SKM-1 treated with dmso at 0.1 percent for 144 hours (cell line): Measurements from ENCODE around the gene CHST5.
A peak's percentile ranks its signal among the peaks of the same experiment; 100 is the strongest.
"Not testable (repeated sequence)": the region's sequence is repeated elsewhere in the genome, so short reads cannot be mapped to it uniquely, and the experiment has no call there.

Experiments used
- DNase-seq: peaks from one replicate; lab custom pipeline; 2025; ENCODE audit not compliant: unreplicated experiment; lab: John Stamatoyannopoulos, UW

CHST5 gene

DNA sequence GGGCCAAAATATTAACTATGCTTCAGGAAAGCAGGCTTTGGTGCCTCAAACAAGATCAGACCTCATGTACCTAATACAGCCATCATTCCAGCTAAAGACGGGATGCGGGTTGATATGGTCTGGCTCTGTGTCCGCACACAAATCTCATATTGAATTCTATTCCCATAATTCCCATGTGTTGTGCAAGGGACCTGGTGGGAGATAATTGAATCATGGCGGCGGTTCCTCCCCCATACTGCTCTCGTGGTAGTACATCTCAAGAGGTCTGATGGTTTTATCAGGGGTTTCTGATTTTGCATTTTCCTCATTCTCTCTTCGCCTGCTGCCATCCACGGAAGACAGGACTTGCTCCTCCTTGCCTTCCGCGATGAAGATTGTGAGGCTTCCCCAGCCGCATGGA is 21.6 kb downstream of the CHST5 start:
- DNase-seq, result no peak

GRCh38 chr16:75506574-75506973 is 29.3 kb downstream of the CHST5 start:
- peak; percentile 69 for DNase-seq

DNA sequence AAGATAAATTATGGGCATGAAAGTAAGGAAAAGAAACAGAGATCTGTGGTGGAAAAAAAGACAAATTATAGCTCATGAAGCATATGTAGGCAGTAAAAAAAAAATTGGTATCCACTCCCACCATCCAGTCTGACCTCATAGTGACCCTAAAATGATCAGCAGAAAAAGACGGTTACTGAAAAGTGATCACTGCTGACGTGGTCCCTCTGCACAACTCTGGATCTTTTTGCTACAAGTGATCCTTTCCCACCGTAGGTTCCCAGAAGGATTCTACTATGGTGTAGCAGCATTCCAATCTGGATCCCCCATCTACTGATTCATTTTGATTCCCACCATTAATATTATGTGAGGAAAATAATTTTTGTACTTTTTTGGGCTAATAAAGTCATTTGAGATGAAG is 29.8 kb downstream of the CHST5 start:
- no peak for DNase-seq

- no peak for DNase-seq
Measured at GRCh38 chr16:75503801-75504200, 32.1 kb downstream of the CHST5 start.

GRCh38 chr16:75502916-75503605 is 32.8 kb downstream of the CHST5 start:
- DNase-seq, result no peak

GRCh38 chr16:75501820-75502219 is 34.1 kb downstream of the CHST5 start:
- DNase-seq, result not testable (repeated sequence)

DNA sequence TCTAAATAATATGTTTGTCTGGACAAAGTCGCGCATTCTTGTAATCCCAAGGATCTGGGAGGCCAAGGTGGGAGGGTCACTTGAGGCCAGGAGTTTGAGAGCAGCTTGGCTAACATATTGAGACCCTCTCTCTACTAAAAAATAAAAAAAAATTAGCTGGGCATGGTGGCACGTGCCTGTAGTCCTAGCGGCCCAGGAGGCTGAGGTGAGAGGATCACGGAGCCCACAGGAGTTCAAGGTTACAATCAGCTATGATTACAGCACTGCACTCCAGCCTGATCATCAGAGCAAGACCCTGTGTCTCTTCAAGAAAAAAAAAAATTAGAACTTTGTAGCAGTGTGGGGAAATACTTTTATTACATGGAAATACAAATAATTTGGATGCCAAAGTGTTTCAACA is 34.5 kb downstream of the CHST5 start:
- no peak for DNase-seq

- not testable (repeated sequence) for DNase-seq
Measured at GRCh38 chr16:75498605-75499322, 37.1 kb downstream of the CHST5 start.

DNA sequence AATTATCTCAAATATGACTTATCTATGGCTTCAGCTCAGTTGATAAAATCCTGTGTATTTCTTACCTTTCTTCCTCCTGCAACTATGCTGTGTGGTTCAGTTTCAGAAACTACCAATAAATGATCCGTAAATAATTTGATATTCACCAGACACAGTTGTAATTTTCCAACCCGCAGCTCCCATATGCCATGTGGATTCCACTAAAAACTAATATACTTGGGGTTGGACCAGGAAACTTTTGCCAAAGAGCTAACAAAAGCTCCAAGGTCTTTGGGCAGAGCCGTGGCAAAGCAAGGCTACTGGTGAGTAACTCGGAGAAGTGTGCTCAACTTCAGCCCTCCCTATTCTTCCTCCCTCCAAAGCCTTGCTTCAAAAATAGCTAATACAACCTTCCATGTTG is 38.4 kb downstream of the CHST5 start:
- DNase-seq, result no peak

DNA sequence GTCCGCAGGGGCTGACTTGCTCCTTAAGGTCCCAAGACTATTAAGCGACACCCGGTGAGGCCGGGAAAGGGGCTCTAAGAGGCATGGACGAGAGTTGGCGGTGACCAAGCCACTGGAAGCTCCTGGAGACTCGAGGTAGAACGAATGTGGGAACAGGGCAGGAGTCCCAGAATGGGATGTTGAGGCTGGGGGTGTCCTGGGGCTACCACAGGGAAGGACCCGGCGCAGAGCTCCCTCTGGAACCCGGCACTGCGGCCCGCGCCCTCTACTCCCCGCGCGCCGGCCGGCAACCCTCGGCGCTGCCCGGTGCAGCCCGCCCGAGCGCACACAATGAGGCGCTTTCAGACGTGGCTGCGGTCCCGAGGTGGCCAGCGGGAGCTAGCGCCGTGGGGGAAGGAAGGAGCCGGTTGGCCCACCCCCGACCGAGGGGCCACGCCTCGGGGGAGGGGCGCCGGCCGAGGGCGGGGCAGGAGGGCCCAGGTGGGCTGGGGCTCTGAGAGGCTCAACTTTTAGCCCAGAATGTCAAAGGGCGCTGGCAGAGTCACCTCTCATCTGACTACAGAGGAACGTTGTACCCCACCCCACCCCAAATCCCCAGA is 40.7 kb downstream of the CHST5 start, which contains the start of gene CHST6:
Gene CHST6, minus strand, starts transcription at position 366 of the 599 bp plus-strand sequence. CDS start 15,613 bp downstream, outside the sequence.
- peak; percentile 26 for DNase-seq

- no peak for DNase-seq
Measured at GRCh38 chr16:75494661-75495075, 41.2 kb downstream of the CHST5 start.

DNA sequence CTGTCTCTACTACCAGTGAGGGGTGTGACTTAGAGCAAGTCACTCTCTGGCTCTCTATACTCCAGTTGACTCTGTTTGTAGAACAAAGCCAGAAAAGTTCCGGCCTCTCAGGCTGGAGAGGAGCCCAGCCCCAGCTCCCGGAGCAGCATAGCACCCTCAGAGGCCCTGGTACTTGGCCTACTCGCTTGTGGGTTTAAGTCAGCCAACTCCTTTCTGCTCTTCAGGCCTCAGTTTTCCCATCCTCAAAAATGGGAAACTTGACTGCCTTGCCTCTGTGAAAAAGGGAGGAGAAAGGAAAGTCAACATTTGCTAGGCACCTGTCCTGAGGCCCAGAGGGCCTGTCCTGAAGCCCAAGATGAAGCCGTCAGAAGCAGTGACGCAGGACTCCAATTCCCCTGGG is 41.7 kb downstream of the CHST5 start:
- no peak for DNase-seq

GRCh38 chr16:75491876-75492275 is 44.0 kb downstream of the CHST5 start:
- no peak for DNase-seq

DNA sequence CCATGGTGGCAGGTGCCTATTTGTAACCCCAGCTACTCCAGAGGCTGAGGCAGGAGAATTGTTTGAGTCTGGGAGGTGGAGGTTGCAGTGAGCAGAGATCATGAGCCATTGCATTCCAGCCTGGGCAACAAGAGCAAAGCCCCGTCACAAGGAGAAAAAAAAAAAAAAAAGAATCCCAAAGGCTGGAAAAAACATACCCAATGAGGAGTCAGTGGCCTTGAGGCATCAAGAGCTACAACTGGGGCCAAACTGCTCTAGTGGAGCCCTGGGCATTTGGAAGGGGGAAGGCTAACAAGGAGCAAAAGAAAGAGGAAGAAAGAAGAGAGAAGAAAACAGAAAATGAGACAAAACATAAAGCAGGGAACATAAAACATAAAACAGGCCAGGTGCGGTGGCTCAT is 47.6 kb downstream of the CHST5 start:
- DNase-seq, result no peak

DNA sequence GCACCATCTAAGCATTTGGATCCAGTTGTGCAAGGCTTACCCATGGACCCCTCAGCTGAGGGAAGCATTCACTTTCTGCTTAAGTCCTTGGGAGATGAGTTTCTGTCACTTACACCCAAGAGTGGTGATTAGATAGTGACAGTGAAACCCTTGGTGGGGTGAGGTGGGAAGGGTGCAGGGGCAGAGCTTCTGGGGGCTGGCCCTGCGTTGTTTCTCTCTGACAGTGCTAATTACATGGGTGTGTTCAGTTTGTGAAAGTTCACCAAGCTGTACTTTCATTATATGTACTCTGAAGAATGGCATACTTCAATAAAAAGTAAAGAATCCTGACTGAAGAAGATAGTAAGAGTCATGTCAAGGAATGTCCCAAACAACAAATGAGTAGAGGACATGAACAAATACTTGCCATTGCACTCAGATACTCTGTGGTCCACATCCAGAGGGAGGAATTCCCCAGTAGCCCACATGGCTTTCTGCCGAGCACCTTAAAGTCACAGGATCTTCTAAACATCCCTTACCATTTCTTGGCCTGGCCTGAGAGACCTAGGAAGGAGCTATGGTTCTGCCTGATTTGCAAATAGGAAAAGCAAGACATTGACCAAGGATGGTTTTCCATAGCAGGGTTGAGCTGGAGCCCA is 49.1 kb downstream of the CHST5 start:
- no peak for DNase-seq

DNA sequence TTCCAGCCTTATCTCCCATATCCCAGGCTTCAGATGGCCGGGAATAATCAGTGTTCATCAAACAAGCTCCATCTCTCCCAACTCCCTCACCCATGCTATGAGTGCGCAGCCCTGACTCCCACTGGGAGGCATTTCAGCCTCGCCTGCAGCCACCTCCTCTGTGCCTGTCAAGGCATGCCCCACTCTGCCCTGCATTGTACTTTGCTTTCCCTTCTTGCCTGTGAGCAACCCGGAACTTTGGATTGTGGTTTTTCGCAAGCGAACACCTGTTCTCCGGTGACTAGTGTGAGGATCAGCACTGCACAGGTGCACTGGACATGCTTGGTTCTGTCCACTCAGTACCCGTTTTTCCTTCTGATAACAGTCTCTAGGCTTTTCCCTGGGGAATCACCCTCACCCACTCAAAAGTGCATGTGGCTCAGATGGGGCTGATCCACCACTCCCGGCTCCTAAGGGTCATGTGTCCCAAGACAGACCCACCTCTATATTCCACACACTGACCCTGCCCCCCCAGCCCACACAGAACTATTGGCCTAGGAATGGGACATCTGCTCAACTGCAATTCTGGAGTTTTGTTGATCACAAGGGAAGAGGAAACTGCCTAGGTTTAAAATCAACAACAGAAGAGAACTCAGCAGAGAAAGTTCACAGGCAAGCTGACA is 49.8 kb downstream of the CHST5 start:
- no peak for DNase-seq

DNA sequence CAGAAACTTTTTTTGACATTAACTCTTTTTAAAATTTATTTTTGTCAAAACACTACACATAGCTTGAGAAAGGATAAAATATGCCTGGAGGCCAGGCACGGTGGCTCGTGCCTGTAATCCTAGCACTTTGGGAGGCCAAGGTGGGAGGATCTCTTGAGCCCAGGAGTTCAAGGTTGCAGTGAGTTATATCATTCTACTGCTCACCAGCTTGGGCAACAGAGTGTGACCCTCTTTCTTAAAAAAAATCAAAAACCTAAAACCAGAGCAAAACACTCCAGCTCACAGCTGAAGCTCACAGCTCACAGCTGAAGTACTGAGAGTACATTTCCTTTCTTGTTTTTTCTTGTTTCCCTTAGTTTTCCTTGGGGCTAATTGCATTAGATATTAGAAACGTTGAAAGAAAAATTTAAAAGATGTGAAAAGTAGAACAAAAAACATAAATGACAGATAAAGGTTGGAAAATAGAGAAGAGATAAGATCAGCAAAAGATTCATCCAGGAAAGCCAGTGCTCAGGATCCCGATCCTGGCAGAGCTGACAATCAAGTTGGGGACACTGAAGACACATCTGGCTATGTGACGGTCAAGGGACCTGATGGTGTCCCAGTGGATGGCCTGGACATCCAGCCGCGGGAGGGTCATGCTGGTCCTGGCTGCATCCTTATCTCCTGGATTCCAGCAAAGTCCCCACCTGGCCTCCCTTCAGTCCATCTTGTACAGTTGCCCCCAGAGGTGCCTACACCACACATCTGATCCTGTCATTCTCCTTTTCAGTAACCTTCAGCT is 50.5 kb downstream of the CHST5 start:
- DNase-seq, result no peak

DNA sequence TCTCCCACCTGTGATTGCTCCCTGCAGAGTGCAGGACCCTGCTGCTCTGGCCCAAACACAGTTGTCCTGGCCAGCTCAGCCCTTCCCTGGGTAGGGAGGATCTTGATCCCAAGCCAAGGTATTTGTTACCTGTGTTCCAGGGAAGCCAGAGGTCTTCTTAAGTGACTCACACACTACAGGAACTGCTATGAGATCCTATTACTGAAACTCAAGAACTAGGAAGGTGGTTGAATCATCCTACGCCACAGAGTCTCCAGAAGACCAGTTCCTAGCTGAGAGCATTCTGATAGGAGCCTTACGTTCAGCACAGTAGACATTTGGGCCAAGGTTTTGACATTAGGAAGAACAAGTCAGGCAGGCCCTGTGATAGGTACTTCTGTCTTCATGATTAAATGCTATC is 52.7 kb downstream of the CHST5 start:
- no peak for DNase-seq

- DNase-seq, result no peak
Measured at GRCh38 chr16:75482434-75483205, 53.3 kb downstream of the CHST5 start.

DNA sequence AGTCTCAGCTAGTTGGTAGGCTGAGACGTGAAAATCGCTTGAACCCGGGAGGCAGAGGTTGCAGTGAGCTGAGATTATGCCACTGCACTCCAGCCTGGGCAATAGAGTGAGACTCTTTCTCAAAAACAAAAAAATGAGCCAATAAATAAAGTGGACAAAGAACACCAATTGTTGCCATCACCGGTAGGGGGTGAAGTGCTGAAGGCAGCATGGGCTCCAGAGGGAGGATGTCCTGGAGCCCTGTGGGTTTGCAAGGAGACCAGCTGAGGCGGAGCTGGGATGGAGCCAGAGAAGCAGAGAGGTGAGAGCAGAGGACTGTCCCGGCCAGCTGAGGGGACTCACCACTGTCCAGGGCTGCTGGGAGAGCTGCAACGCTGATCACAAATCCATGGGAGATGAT is 54.4 kb downstream of the CHST5 start:
- DNase-seq, result no peak
